NCI-H2081 (cell line): Measurements from ENCODE around the gene CACNA1G.
A peak's percentile ranks its signal among the peaks of the same experiment; 100 is the strongest.

Experiments used
- DNase-seq, 2 experiments: peaks; one replicate each; lab custom pipeline; 2025; lab: John Stamatoyannopoulos, UW

Gene CACNA1G

GRCh38 chr17:50548831-50549230, 11.7 kb upstream of the CACNA1G start:
- no peak for DNase-seq

- DNase-seq: no peak
These were observed 11.1 kb upstream of the CACNA1G start for GRCh38 chr17:50549256-50549941.

GRCh38 chr17:50549969-50550368, 10.5 kb upstream of the CACNA1G start:
- no peak for DNase-seq

- DNase-seq: peak; percentile 67 to 73
These were observed 9.7 kb upstream of the CACNA1G start for GRCh38 chr17:50550661-50551432.

- no peak for DNase-seq
These were observed 9.1 kb upstream of the CACNA1G start for GRCh38 chr17:50551433-50551815.

GRCh38 chr17:50551884-50552283, 8.6 kb upstream of the CACNA1G start:
- DNase-seq: no peak

GRCh38 chr17:50554201-50554600, 6.3 kb upstream of the CACNA1G start:
- no peak for DNase-seq

GRCh38 chr17:50556803-50557202, 3.7 kb upstream of the CACNA1G start:
- DNase-seq: peak in 1 of 2 experiments; percentile 74

- DNase-seq: no peak
These were observed 2.9 kb upstream of the CACNA1G start for GRCh38 chr17:50557630-50558029.

- no peak for DNase-seq
These were observed 2.4 kb upstream of the CACNA1G start for GRCh38 chr17:50558091-50558490.

GRCh38 chr17:50558581-50558940, 2.0 kb upstream of the CACNA1G start:
- no peak for DNase-seq

- DNase-seq: no peak
These were observed 1.4 kb upstream of the CACNA1G start for GRCh38 chr17:50558941-50559614.

GRCh38 chr17:50559674-50560184, 786 bp upstream of the CACNA1G start:
- no peak for DNase-seq

GRCh38 chr17:50560931-50561745, 623 bp downstream of the CACNA1G start:
- no peak for DNase-seq

- DNase-seq: no peak
These were observed 1.2 kb downstream of the CACNA1G start for GRCh38 chr17:50561746-50562141.

GRCh38 chr17:50562242-50563091, 2.0 kb downstream of the CACNA1G start:
- DNase-seq: no peak

GRCh38 chr17:50563092-50563511, 2.6 kb downstream of the CACNA1G start:
- DNase-seq: no peak

GRCh38 chr17:50564916-50565315, 4.4 kb downstream of the CACNA1G start:
- no peak for DNase-seq

- DNase-seq: peak in 1 of 2 experiments; percentile 41
These were observed 5.2 kb downstream of the CACNA1G start for GRCh38 chr17:50565402-50566350.

- DNase-seq: no peak
These were observed 6.4 kb downstream of the CACNA1G start for GRCh38 chr17:50566886-50567285.
